PFSK-1 (cell line): Measurements from ENCODE around the gene DMRTC2.

Source experiments
- FOXP2 ChIP-seq: optimal IDR thresholded peaks from 2 replicates; pipeline ENCODE3; 2011; ENCODE audit warnings: borderline replicate concordance, control low read depth, inconsistent platforms; ENCODE audit not compliant: insufficient read depth; ENCODE audit errors: extremely low read length, extremely low read depth
- POLR2AphosphoS5 ChIP-seq: IDR thresholded peaks from 2 replicates; pipeline ENCODE4 v1.6.1; 2012; ENCODE audit warnings: low read depth, mild to moderate bottlenecking, control low read depth, low read length, moderate library complexity
- SIN3A ChIP-seq: IDR thresholded peaks from 2 replicates; pipeline ENCODE4 v1.6.1; 2012; ENCODE audit warnings: mild to moderate bottlenecking, low read length, moderate library complexity, borderline replicate concordance; ENCODE audit not compliant: insufficient read depth
- TAF1 ChIP-seq: IDR thresholded peaks from 2 replicates; pipeline ENCODE4 v1.6.1; 2012; ENCODE audit warnings: low read length, control low read depth, borderline replicate concordance; ENCODE audit not compliant: insufficient read depth
- TF ChIP-seq, protein P1 (sequence below), 2 experiments: IDR thresholded peaks; 2 replicates each; pipeline versions ENCODE4 v1.6.1 to v1.8.0; 2011 to 2012; ENCODE audit warnings: low read depth in 2 of 2, low read length in 2 of 2, control low read depth in 1 of 2, inconsistent platforms in 1 of 2, mild to moderate bottlenecking in 1 of 2, moderate library complexity in 1 of 2; ENCODE audit not compliant: insufficient read depth in 1 of 2

DMRTC2 gene

DNA sequence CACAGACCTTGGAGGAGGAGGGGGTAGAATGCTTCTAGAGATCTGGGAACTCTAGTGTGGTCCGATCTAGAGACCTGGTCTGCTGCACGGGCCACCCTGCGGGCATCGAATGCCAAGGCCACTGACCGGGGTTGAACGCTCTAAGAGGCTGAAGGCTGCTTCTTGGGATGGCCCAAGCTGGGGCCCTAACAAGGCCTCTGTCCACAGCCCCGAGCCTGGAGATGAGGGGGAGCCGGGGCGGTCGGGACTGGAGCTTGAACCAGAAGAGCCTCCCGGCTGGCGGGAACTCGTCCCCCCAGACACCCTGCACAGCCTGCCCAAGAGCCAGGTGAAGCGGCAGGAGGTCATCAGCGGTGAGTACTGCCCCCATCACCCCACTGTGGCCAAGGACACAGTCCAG is 53.4 kb downstream of the DMRTC2 start:
- TF ChIP-seq FOXP2 (no peak), POLR2AphosphoS5 (no peak), TAF1 (no peak), SIN3A (no peak)
- TF ChIP-seq, protein P1, sequence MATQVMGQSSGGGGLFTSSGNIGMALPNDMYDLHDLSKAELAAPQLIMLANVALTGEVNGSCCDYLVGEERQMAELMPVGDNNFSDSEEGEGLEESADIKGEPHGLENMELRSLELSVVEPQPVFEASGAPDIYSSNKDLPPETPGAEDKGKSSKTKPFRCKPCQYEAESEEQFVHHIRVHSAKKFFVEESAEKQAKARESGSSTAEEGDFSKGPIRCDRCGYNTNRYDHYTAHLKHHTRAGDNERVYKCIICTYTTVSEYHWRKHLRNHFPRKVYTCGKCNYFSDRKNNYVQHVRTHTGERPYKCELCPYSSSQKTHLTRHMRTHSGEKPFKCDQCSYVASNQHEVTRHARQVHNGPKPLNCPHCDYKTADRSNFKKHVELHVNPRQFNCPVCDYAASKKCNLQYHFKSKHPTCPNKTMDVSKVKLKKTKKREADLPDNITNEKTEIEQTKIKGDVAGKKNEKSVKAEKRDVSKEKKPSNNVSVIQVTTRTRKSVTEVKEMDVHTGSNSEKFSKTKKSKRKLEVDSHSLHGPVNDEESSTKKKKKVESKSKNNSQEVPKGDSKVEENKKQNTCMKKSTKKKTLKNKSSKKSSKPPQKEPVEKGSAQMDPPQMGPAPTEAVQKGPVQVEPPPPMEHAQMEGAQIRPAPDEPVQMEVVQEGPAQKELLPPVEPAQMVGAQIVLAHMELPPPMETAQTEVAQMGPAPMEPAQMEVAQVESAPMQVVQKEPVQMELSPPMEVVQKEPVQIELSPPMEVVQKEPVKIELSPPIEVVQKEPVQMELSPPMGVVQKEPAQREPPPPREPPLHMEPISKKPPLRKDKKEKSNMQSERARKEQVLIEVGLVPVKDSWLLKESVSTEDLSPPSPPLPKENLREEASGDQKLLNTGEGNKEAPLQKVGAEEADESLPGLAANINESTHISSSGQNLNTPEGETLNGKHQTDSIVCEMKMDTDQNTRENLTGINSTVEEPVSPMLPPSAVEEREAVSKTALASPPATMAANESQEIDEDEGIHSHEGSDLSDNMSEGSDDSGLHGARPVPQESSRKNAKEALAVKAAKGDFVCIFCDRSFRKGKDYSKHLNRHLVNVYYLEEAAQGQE (IDR thresholded peaks at IDR 0.05; ENCODE audit: insufficient read depth in 1 of 2, low read depth in 2 of 2, low read length in 2 of 2), result no peak
